Fibroblast of peridontal ligament (primary cell): ENCODE results near the gene DEPDC5.
"Not testable (repeated sequence)": the region's sequence is repeated elsewhere in the genome, so short reads cannot be mapped to it uniquely, and the experiment has no call there.

Experiments
- DNase-seq: peaks from one replicate; pipeline ENCODE4 v3.0.0-alpha.2; 2010; ENCODE audit errors: extremely low read depth

Gene DEPDC5

DNA sequence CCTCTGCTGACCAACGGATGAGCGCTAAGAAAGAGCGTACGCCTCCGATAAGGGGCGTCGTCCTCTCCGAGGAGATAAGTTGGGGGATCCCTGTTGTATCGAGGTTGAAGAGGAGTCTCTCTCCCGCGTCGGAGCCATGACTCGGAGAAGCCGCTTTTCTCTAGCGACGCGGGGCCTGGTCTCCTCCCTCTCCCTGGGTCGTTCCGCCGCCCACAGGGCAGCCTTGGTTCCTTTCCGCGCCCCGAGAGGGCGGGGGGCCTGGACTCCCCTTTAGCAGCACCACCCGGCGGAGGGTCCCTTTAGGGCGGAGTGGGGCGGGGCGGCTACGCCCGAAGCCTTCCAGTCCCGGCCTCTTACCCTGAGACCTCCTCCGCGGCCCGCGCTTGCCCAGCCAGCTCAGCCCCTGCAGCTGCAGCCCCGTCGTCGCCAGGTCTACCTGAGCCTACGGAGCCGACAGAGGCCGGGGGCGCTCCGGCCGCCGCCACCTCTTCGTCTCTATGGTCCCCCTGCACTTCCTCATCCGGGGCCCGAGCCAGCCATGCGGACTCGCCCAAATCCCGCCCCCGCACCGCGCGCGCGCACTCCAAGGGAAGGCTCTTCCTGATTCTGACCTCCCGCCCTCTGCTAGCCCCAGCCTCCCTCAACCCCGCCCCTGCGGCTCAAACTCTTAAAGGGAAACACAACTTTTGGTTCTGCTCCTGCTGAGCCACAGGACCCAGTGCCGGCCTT, 4.0 kb upstream of the DEPDC5 start, which contains the start of gene PRR14L:
Gene PRR14L, minus strand, starts transcription at position 497 of the 729 bp plus-strand sequence. CDS start 11,272 bp downstream, outside the sequence.
- peak; percentile 87 for DNase-seq

- no peak for DNase-seq
These were observed 3.2 kb upstream of the DEPDC5 start for GRCh38 chr22:31750365-31751284.

DNA sequence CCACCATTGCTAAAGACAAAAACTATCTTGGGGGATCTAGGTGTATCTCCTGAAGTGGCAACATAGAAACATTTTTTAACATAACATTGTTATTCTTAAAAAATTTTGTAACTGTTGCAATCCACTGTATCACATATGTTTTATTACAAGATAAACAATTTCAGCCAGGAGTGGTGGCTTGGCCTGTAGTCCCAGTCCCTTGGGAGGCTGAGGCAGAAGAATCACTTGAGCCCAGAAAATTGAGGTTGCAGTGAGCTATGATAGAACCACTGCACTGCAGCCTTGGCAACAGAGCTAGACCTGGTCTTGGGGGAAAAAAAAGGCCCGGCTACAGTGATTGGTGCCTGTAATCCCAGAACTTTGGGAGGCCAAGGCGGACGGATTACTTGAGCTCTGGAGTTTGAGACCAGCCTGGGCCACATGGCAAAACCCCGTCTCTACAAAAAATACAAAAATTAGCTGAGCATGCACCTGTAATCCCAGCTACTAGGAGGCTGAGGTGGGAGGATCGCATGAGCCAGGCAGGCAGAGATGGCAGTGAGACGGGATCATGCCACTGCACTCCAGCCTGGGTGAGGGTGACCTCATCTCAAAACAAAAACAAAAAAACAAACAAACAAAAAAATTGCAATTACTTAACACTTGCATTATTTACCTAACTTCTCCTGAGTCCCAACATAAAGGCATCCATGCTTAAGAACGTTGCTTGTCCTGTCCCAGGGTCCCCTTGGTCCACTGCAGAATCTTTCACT, 1.5 kb upstream of the DEPDC5 start:
- peak; percentile 19 for DNase-seq

DNA sequence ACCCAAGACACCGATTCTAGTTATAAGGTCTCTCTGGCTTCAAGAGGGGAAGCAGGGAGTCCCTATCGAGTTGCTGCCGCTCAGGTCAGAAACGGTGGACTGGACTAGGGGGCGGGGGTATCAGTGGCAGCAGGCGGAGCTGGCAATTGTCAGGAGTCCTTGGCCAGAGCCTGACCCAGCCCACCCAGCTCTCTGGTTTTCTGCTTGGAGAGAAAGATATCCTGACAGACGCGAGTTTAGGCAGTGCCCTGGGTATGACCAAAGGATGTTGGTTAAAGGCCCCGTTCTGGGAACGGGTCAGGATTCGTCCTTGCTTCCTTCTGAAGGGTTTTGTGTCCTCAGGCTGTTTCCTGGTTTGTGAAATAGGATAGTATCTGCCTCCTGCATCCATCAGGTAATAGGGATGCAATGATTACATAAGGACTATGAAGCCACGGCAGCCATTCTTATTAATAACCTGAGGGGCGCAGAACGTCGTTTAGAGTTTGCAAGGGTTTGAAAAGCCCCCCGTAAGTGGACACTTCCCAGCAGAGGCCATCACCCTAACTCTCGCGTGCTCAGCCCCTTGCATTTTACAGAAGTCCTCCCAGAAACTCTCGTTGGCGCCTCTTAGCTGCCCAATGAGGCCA, 700 bp upstream of the DEPDC5 start:
- no peak for DNase-seq

- DNase-seq: peak; percentile 25
These were observed 994 bp downstream of the DEPDC5 start for GRCh38 chr22:31754813-31755212.

- no peak for DNase-seq
These were observed 3.4 kb downstream of the DEPDC5 start for GRCh38 chr22:31757265-31757664.

DNA sequence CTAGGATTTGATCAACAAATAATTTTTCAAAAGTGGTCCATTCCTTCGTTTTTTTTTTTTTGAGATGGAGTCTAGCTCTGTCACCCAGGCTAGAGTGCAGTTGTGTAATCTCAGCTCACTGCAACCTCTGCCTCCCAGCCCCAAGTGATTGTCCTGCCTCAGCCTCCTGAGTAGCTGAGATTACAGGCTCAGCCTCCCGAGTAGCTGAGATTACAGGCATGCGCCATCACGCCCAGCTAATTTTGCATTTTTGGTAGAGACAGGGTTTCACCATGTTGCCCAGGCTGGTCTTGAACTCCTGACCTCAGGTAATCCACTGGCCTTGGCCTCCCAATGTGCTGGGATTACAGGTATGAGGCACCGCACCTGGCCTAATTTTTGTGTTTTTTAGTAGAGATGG, 5.0 kb downstream of the DEPDC5 start:
- DNase-seq: not testable (repeated sequence)

DNA sequence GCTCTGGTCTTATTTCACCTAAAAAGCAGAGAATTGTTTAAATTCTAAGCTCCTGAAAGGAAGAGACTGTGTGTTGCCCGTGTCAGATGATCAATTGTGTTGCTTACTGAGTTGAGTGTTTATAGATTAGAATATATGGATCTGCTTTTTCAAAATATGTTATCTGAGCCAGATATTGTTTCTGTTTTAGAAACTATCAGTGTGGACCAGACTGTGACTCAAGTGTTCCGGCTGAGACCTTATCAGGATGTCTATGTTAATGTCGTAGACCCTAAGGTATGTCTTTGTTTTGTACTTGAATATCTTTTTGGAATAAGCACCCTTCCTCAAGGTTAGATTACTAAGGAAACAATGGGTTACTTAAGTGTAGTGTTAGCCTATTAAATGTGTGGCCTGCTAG, 11.0 kb downstream of the DEPDC5 start:
- no peak for DNase-seq

DNA sequence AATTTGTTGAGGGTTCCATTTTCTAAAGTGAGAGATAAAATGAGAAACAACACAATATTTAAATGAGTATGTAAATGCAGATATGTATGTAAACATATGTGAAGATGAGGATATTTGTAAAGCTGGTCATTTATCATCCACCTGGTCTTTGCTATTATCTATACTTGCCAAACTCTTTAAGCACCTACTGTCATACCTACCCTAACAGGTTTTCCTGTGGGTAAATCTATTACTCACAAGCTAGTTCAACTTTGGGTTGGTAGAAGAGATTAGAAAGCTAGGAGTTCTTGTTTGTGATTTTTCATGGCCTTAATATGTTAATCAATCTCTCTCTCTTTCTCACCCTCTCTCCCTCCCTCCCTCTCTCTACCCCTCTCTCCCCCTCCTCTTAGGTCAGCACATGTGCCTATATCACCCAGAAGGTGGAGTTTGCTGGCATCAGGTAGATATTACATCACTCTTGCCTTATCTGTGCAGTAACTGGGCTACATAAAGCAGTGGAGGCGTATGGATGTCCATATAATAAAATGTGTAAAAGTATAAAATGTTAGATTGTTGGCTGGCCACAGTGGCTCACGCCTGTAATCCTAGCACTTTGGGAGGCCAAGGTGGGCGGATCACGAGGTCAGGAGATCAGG, 14.7 kb downstream of the DEPDC5 start:
- DNase-seq: no peak

GRCh38 chr22:31773416-31773815, 19.6 kb downstream of the DEPDC5 start:
- no peak for DNase-seq

GRCh38 chr22:31776231-31776630, 22.4 kb downstream of the DEPDC5 start:
- DNase-seq: no peak

GRCh38 chr22:31789803-31790202, 36.0 kb downstream of the DEPDC5 start:
- no peak for DNase-seq

DNA sequence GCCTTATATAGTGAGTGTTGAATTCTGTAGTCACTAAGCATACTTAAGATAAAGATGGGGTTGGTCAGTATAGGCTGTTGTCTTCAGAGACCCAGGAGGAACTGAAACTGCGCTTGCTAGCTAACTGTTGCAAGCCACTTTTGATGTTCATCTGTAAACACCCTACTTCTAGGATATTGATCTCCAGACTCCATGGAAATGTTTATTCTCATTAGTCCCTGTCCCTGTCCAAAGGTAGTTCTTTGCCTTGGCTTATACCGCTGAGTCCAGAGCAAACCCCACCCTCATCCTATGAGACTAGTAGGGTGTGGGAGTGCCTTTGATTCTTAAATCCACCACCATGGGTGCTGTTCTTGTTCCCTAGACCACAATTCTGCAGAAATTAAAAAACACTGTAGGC, 36.4 kb downstream of the DEPDC5 start:
- DNase-seq: no peak

GRCh38 chr22:31799358-31799757, 45.5 kb downstream of the DEPDC5 start:
- DNase-seq: not testable (repeated sequence)

DNA sequence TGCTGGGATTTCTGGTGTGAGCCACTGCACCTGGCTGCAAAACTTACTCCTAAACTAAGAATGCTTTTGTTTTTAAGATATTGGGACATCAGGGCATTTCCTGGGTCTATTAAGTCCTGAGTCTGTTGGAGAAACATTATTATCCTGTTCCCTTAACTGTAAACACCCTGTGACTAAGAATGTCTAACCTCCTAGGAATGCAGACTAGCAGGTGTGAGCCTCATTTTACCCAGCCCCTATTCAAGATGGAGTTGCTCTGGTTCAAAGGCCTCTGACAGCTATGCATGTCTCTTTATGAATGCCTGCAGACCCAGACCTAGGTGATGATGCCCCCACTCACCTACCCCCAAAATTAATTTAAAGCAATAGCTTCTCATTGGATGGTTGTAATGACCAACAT, 46.2 kb downstream of the DEPDC5 start:
- DNase-seq: no peak

DNA sequence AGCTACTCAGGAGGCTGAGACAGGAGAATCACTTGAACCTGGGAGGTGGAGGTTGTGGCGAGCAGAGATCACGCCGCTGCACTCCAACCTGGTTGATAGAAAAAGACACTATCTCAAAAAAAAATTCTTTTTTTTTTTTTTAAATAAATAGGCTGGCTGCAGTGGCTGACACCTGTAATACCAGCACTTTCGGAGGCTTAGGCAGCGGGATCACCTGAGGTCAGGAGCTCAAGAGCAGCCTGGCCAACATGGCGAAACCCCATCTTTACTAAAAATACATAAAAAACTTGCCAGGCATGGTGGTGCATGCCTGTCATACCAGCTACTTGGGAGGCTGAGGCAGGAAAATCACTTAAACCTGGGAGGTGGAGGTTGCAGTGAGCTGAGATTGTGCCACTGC, 47.0 kb downstream of the DEPDC5 start:
- DNase-seq: not testable (repeated sequence)

- no peak for DNase-seq
These were observed 48.8 kb downstream of the DEPDC5 start for GRCh38 chr22:31802575-31802974.

DNA sequence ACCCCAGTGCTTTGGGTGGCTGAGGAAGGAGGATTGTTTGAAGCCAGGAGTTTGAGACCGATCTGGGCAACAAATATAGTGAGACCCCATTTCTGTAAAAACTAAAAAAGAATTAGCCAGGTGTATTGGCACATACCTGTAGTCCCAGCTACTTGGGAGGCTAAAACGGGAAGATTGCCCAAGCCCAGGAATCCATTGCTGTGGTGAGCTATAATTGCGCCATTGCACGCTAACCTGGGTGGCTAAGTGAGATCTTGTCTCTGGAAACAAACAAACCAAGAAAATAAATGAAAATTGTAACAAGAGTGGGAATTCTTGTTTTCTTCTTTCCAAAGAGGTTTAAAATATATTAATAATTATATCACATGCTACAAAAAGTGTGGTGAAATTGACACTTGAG, 52.9 kb downstream of the DEPDC5 start:
- DNase-seq: no peak

GRCh38 chr22:31812977-31813605, 59.3 kb downstream of the DEPDC5 start:
- DNase-seq: no peak

- not testable (repeated sequence) for DNase-seq
These were observed 60.1 kb downstream of the DEPDC5 start for GRCh38 chr22:31813898-31814297.

- DNase-seq: no peak
These were observed 61.1 kb downstream of the DEPDC5 start for GRCh38 chr22:31814942-31815341.
